Kidney (tissue), 14 donors: ENCODE measurements around the gene CEP250. TPM values are rescaled to one million over a fixed set of nuclear protein-coding genes. Genes with fewer than 3 reads are reported as not detected.

Experiments used
- DNase-seq, 5 donors: peaks; one replicate each; pipeline ENCODE4 v3.0.0-alpha.2; 2013 to 2020
- FAIRE-seq: peaks from 2 replicates; lab custom pipeline; 2012; peaks lifted over from hg19 to GRCh38; lab: Jason Lieb, UNC
- H3K27ac ChIP-seq, 2 donors: one replicate each; pipeline ENCODE4 v1.7.0; 2013; ENCODE audit warnings: low read depth in 2 of 2, low read length in 2 of 2, inconsistent platforms in 1 of 2
- H3K27me3 ChIP-seq: one replicate; pipeline ENCODE4 v1.7.1; 2013; ENCODE audit warnings: low read length, inconsistent platforms; ENCODE audit not compliant: control insufficient read depth, insufficient read depth
- H3K36me3 ChIP-seq, 3 donors: one replicate each; pipeline versions ENCODE4 v1.7.0 to v1.7.1; 2013; ENCODE audit warnings: low read length in 3 of 3, control low read depth in 1 of 3, inconsistent platforms in 1 of 3; ENCODE audit not compliant: insufficient read depth in 3 of 3, control insufficient read depth in 2 of 3
- H3K4me1 ChIP-seq, 3 donors: one replicate each; pipeline versions ENCODE4 v1.7.0 to v1.7.1; 2013; ENCODE audit warnings: low read length in 3 of 3, inconsistent platforms in 1 of 3, low read depth in 1 of 3; ENCODE audit not compliant: control insufficient read depth in 2 of 3, insufficient read depth in 2 of 3
- H3K4me3 ChIP-seq, 3 donors: one replicate each; pipeline versions ENCODE4 v1.7.0 to v1.8.1; 2013; ENCODE audit warnings: low read length in 3 of 3, control low read depth in 1 of 3, inconsistent platforms in 1 of 3
- H3K9ac ChIP-seq, 3 donors: one replicate each; pipeline versions ENCODE4 v1.7.0 to v1.7.1; 2013; ENCODE audit warnings: low read length in 3 of 3, control low read depth in 1 of 3, inconsistent platforms in 1 of 3
- H3K9me3 ChIP-seq, 3 donors: one replicate each; pipeline versions ENCODE4 v1.7.0 to v1.7.1; 2013; ENCODE audit warnings: low read length in 3 of 3, control low read depth in 1 of 3, inconsistent platforms in 1 of 3; ENCODE audit not compliant: control insufficient read depth in 2 of 3, insufficient read depth in 1 of 3
- CTCF ChIP-seq: IDR thresholded peaks from 3 replicates; pipeline ENCODE4 v1.5.1; 2012; ENCODE audit warnings: mild to moderate bottlenecking, moderate library complexity, borderline replicate concordance; ENCODE audit not compliant: insufficient read depth; ENCODE audit errors: extremely low read depth
- intact Hi-C: fragments of 100-400 bp; cut with DNase I; formaldehyde crosslinking; loops from one replicate; pipeline ENCODE4 v1.11.1; 2022
- polyA plus RNA-seq: library from polyadenylated mRNA; stranded (reverse); fragments of 350-450 nt; fragmentation: Illumina TruSeq; extraction: RNeasy Lipid Tissue Mini Kit (QIAGEN cat#74804); gene quantifications from one replicate; pipeline ENCODE4 v1.2.3, GENCODE V29; 2014; ENCODE audit warnings: low read depth, low replicate concordance; ENCODE audit not compliant: insufficient read depth
- total RNA-seq: library from RNA; stranded (reverse); fragmentation: NEBNext Ultra II Directional; extraction: Animal tissue kit (Norgen Biotek cat#: 25700); gene quantifications from one replicate; pipeline ENCODE4 v1.2.1, GENCODE V29; 2021
- donor health status: control.
- donor health status: control.
- donor health status: control.
- donor health status: control.
- donor health status: control.
- donor health status: DM: yes; HTN: yes; CAD: no.
- donor health status: Normal renal cell carcinoma (clear cell type).

CEP250 gene
- total and polyA plus RNA-seq, 2 donors from 2014 or later: 4.9 to 25.2 TPM

DNA sequence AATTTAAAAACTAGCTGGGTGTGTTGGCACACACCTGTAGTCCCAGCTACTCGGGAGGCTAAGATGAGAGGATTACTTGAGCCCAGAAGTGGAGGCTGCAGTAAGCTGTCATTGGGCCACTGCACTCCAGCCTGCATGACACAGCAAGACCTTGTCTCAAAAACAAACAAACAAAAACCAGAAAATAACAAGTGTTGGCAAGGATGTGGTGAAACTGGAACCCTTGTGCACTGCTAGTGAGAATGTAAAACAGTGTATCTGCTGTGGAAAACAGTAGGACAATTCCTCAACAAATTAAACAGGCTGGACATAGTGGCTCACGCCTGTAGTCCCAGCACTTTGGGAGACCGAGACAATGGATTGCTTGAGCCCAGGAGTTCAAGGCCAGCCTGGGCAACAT, 47.1 kb upstream of the CEP250 start:
- peaks cover 0 to 7% (median 3%) of the 10 kb centered on the region in 3 donors for H3K9me3 ChIP-seq
- intact Hi-C loops: no loop called here

DNA sequence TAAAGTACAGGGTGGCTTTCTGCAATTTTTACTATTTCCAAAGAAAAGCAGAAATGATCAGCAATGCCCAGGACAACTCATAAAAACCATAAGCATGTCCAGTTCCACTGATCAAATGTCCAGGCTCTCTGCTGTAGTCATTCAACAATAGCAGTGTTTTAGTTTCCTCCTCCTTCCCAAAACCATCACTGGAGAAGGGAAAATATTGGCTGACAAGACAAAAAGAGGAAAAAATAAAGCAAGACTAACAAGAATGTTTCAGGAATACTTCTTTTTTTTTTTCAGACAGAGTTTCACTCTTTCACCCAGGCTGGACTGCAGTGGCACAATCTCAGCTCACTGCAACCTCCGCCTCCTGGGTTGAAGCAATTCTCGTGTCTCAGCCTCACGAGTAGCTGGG, 45.9 kb upstream of the CEP250 start:
- Histone ChIP-seq H3K9me3 (peaks cover 0 to 7% (median 3%) of the 10 kb centered on the region in 3 donors), H3K36me3 (peaks cover 2 to 8% (median 2%) of the 10 kb centered on the region in 3 donors), H3K27ac (no peak overlapping the region), H3K4me1 (peaks cover 0 to 6% (median 0%) of the 10 kb centered on the region in 3 donors), H3K9ac (no peak overlapping the region), H3K4me3 (no peak overlapping the region), H3K27me3 (no peaks in the 10 kb centered on the region)
- DNase-seq: no peak
- no peak for FAIRE-seq
- TF ChIP-seq CTCF: no peak
- intact Hi-C loops: no loop called here

More for the DNA sequence above, 47.1 kb upstream of the CEP250 start:
- H3K4me1 ChIP-seq: peaks cover 0 to 6% (median 0%) of the 10 kb centered on the region in 3 donors
- no peak overlapping the region for H3K27ac ChIP-seq
- DNase-seq: no peak
- H3K27me3 ChIP-seq: no peaks in the 10 kb centered on the region
- no peak overlapping the region for H3K4me3 ChIP-seq
- FAIRE-seq: no peak
- H3K36me3 ChIP-seq: peaks cover 2 to 8% (median 2%) of the 10 kb centered on the region in 3 donors
- no peak for TF ChIP-seq CTCF
- H3K9ac ChIP-seq: no peak overlapping the region

- H3K36me3 ChIP-seq: peaks cover 2 to 8% (median 2%) of the 10 kb centered on the region in 3 donors
- DNase-seq: no peak
- peaks cover 0 to 6% (median 0%) of the 10 kb centered on the region in 3 donors for H3K4me1 ChIP-seq
- FAIRE-seq: no peak
- no peak overlapping the region for H3K27ac ChIP-seq
- TF ChIP-seq CTCF: no peak
- H3K9ac ChIP-seq: peak overlapping the region in 1 of 3 donors; percentile 29
- peak overlapping the region in 2 of 3 donors; percentile 95 to 100 for H3K4me3 ChIP-seq
- intact Hi-C loops: no loop called here
- peaks cover 0 to 7% (median 3%) of the 10 kb centered on the region in 3 donors for H3K9me3 ChIP-seq
- H3K27me3 ChIP-seq: no peaks in the 10 kb centered on the region
These were observed 44.8 kb upstream of the CEP250 start for GRCh38 chr20:35410613-35411012.

DNA sequence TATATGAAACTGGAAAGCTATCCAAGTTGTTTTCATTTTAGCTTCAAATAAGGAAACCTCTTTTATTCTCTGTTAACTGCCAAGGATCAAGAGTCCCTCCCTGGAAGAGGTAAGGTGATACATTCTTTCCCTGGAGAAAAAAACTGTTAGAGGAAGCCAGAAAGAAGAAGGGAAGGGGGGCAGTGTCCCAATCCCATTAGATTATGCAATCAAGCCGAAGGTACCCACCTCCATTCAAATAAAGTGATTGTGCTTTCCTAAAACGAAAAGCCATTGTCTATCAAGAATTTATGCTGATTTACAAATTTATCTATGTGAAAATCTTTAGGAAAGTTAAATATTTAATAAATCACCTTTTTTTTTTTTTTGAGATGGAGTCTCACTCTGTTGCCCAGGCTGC, 34.1 kb upstream of the CEP250 start:
- no peak overlapping the region for H3K27ac ChIP-seq
- FAIRE-seq (no peak), DNase-seq (no peak)
- no peaks in the 10 kb centered on the region for H3K4me1 ChIP-seq
- no peaks in the 10 kb centered on the region for H3K9me3 ChIP-seq
- TF ChIP-seq CTCF: no peak
- no peak overlapping the region for H3K4me3 ChIP-seq
- H3K36me3 ChIP-seq: no peaks in the 10 kb centered on the region
- intact Hi-C loops: no loop called here
- H3K27me3 ChIP-seq: no peaks in the 10 kb centered on the region
- no peak overlapping the region for H3K9ac ChIP-seq
